Smooth muscle cell (in vitro differentiated cells): ENCODE data around the gene CHD8. TPM values are rescaled to one million over a fixed set of nuclear protein-coding genes. Genes with fewer than 3 reads are reported as not detected.

ENCODE experiments used
- DNase-seq: peaks from one replicate; lab custom pipeline; 2025; ENCODE audit not compliant: unreplicated experiment; lab: John Stamatoyannopoulos, UW
- H2AFZ ChIP-seq: fragments of 200-600 bp; sonication (generic); 2 replicates; pipeline ENCODE4 v1.6.0; 2016; ENCODE audit warnings: antibody characterized with exemption, low read depth, mild to moderate bottlenecking
- H3F3A ChIP-seq: fragments of 200-600 bp; sonication (generic); 2 replicates; pipeline ENCODE4 v1.6.0; 2017; ENCODE audit warnings: antibody characterized with exemption, low read depth
- H3K27ac ChIP-seq: fragments of 200-600 bp; sonication (generic); 2 replicates; pipeline ENCODE4 v1.5.1; 2016; ENCODE audit warnings: low read depth, mild to moderate bottlenecking
- H3K27me3 ChIP-seq: fragments of 200-600 bp; sonication (generic); 2 replicates; pipeline ENCODE4 v1.6.1; 2016; ENCODE audit warnings: low read depth, mild to moderate bottlenecking
- H3K36me3 ChIP-seq: fragments of 200-600 bp; sonication (generic); 2 replicates; pipeline ENCODE4 v1.5.1; 2016; ENCODE audit warnings: low read depth
- H3K4me1 ChIP-seq: fragments of 200-600 bp; sonication (generic); 2 replicates; pipeline ENCODE4 v1.5.1; 2016; ENCODE audit warnings: low read depth
- H3K4me2 ChIP-seq: fragments of 200-600 bp; sonication (generic); 2 replicates; pipeline ENCODE4 v1.6.0; 2016; ENCODE audit warnings: mild to moderate bottlenecking
- H3K4me3 ChIP-seq: fragments of 200-600 bp; sonication (generic); 2 replicates; pipeline ENCODE4 v1.5.1; 2016; ENCODE audit warnings: mild to moderate bottlenecking
- H3K79me2 ChIP-seq: fragments of 200-600 bp; sonication (generic); 2 replicates; pipeline ENCODE4 v1.6.0; 2016; ENCODE audit warnings: low read depth, mild to moderate bottlenecking
- H3K9ac ChIP-seq: fragments of 200-600 bp; sonication (generic); 2 replicates; pipeline ENCODE4 v1.6.0; 2016; ENCODE audit warnings: low read depth
- H3K9me3 ChIP-seq: fragments of 200-600 bp; sonication (generic); replicated peaks from 2 replicates; pipeline ENCODE4 v1.5.1; 2016; ENCODE audit warnings: low read depth
- H4K20me1 ChIP-seq: fragments of 200-600 bp; sonication (generic); 2 replicates; pipeline ENCODE4 v1.6.0; 2016; ENCODE audit warnings: low read depth
- CTCF ChIP-seq: fragments of 200-600 bp; sonication (generic); IDR thresholded peaks from 2 replicates; pipeline ENCODE4 v1.5.1; 2017; ENCODE audit warnings: borderline replicate concordance, mild to moderate bottlenecking, antibody characterized with exemption; ENCODE audit not compliant: insufficient read depth, poor library complexity, severe bottlenecking
- WGBS: methylation state at CpG from one replicate; pipeline ENCODE4 v1.1.7; 2016; ENCODE audit warnings: low lambda C conversion rate; 5-methylcytosine and 5-hydroxymethylcytosine counted together
- polyA plus RNA-seq: library from polyadenylated mRNA; unstranded; fragments of >200 nt; fragmentation: Nextera tagmentation; extraction: Ambion mirVana; gene quantifications from 2 replicates; pipeline ENCODE4 v1.2.1, GENCODE V29; 2016
- total RNA-seq: library from RNA; depleted of rRNA; stranded (reverse); fragments of >200 nt; gene quantifications from 2 replicates; pipeline ENCODE4 v1.2.3, GENCODE V29; 2014

Gene CHD8
- total and polyA plus RNA-seq, 2 experiments from 2014 or later = 25.0 to 52.9 TPM

DNA sequence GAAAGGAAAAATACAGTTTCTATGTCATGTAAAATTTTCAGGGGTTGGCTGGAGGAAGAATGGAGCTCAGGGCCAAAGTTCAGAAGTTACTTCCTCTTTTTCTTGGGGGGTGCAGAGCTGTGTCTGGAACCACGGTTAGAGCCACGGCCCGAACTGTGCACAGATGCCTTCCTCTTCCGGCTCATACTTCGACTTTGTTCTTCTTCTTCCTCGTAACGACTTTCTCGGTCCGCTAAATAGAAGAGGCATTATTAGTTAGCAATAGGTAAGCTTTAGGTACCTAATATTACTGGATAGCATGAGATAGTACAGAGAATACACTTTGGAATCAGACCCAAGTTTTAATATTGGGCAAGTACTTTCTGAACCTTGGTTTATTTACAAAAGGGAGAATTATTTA lies 103.3 kb downstream of the CHD8 start:
- H3K4me3 ChIP-seq = no peak overlapping the region
- H3K79me2 ChIP-seq = no peaks in the 10 kb centered on the region
- no peaks in the 10 kb centered on the region for H3K9me3 ChIP-seq
- WGBS = over 99% methylated on average over 9 of the region's 9 CpGs
- no peak overlapping the region for H3K4me2 ChIP-seq
- peaks cover 2% of the 10 kb centered on the region for H3K27me3 ChIP-seq
- H3F3A ChIP-seq = peaks cover 13% of the 10 kb centered on the region
- peaks cover 49% of the 10 kb centered on the region for H3K36me3 ChIP-seq
- H3K27ac ChIP-seq = no peak overlapping the region
- H4K20me1 ChIP-seq = peaks cover 15% of the 10 kb centered on the region
- no peak overlapping the region for H2AFZ ChIP-seq
- no peak for DNase-seq
- no peak overlapping the region for H3K9ac ChIP-seq
- no peak for TF ChIP-seq CTCF
- H3K4me1 ChIP-seq = no peaks in the 10 kb centered on the region

DNA sequence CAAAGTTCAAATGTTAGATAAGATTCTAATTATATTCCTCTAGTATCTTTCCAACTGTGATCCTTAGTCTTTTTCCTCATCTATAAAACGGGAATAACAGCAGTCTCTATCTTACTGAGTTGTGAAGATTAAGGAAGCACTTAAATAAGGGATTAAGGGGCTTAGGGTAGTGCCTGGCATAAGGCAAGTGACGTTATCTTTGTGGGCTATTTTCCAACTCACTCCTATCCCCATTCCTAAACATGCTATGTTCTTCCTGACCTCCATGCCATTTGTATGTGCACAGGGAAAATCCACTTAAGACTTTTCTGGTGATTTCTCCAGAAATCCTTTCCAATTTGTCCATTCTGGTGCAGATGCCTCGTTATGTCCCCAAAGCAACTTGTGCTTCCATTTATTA lies 105.4 kb downstream of the CHD8 start:
- no peak overlapping the region for H3K4me2 ChIP-seq
- no peak for TF ChIP-seq CTCF
- no peaks in the 10 kb centered on the region for H3K79me2 ChIP-seq
- peaks cover 13% of the 10 kb centered on the region for H3F3A ChIP-seq
- DNase-seq = no peak
- no peaks in the 10 kb centered on the region for H3K9me3 ChIP-seq
- no peak overlapping the region for H3K4me3 ChIP-seq
- H4K20me1 ChIP-seq = peaks cover 15% of the 10 kb centered on the region
- peaks cover 30% of the 10 kb centered on the region for H3K36me3 ChIP-seq
- H3K9ac ChIP-seq = no peak overlapping the region
- no peak overlapping the region for H2AFZ ChIP-seq
- WGBS = 17% methylated on average over 3 of the region's 3 CpGs
- peaks cover 7% of the 10 kb centered on the region for H3K27me3 ChIP-seq
- no peak overlapping the region for H3K27ac ChIP-seq
- no peaks in the 10 kb centered on the region for H3K4me1 ChIP-seq

DNA sequence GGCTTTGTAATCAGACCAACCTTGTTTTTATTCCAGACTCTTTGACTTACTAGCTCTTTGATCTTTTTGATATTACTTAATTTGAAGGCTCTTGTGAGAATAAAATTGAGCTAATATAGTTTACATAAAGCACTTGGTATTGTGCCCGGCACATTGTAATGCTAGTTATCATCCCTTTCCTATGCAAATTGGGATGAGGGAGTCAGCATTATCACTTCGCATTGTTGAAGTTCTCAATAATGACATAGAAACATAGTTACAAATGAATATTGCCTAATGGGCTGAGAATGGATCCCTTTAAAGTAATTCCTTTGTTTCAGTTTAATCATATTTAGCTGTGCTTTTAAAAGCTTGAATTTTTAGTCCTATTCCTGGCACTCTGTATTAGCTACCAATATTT lies 108.7 kb downstream of the CHD8 start:
- Histone ChIP-seq H3K4me3 (no peak overlapping the region), H3F3A (peaks cover 8% of the 10 kb centered on the region), H3K36me3 (peaks cover 3% of the 10 kb centered on the region), H3K27ac (no peak overlapping the region), H3K4me1 (no peaks in the 10 kb centered on the region), H3K79me2 (no peaks in the 10 kb centered on the region), H3K27me3 (peaks cover 28% of the 10 kb centered on the region), H3K9ac (no peak overlapping the region), H3K4me2 (no peak overlapping the region), H3K9me3 (no peaks in the 10 kb centered on the region), H4K20me1 (peaks cover 10% of the 10 kb centered on the region), H2AFZ (no peak overlapping the region)
- DNase-seq = no peak
- TF ChIP-seq CTCF = no peak
- 66% methylated on average over 2 of the region's 2 CpGs for WGBS

- Histone ChIP-seq H3K27me3 (peaks cover 29% of the 10 kb centered on the region), H3K79me2 (no peaks in the 10 kb centered on the region), H3K4me2 (no peak overlapping the region), H3K9ac (no peak overlapping the region), H3K4me3 (no peak overlapping the region), H2AFZ (no peak overlapping the region), H3K9me3 (no peaks in the 10 kb centered on the region), H3F3A (peaks cover 8% of the 10 kb centered on the region), H3K36me3 (no peaks in the 10 kb centered on the region), H3K4me1 (no peaks in the 10 kb centered on the region), H4K20me1 (peaks cover 10% of the 10 kb centered on the region), H3K27ac (no peak overlapping the region)
- WGBS = 74% methylated on average over 2 of the region's 2 CpGs
- TF ChIP-seq CTCF = no peak
- no peak for DNase-seq
Measured at GRCh38 chr14:21346532-21347135, 109.3 kb downstream of the CHD8 start.
